ENCODE measurements around the gene RIOK1.

RIOK1 gene

GRCh38 chr6:7431313-7431673 is 41.7 kb downstream of the RIOK1 start:
- Histone ChIP-seq H3K9me3 (ENCODE audit: low read depth, low read length) (no peaks in the 10 kb centered on the region), H3K36me3 (ENCODE audit: insufficient read depth, low read length) (no peaks in the 10 kb centered on the region), H3K9ac (ENCODE audit: insufficient read length) (no peak overlapping the region), H3K27ac (no peak overlapping the region), H3K4me3 (no peak overlapping the region)
- DNase-seq (ENCODE audit: low read depth, low spot score): no peak
- TF ChIP-seq POLR2AphosphoS5 (IDR thresholded peaks at IDR 0.05; ENCODE audit: borderline replicate concordance, low read depth, low read length): no peak
- TF ChIP-seq EZH2 (IDR thresholded peaks at IDR 0.05): no peak
- no peak for TF ChIP-seq FOXP2 (optimal IDR thresholded peaks at IDR 0.05; ENCODE audit: control extremely low read depth, extremely low read length, insufficient read depth)

- H3K36me3 ChIP-seq (ENCODE audit: insufficient read depth, low read length): no peaks in the 10 kb centered on the region
- H3K9ac ChIP-seq (ENCODE audit: insufficient read length): no peak overlapping the region
- H3K4me3 ChIP-seq: no peak overlapping the region
- H3K9me3 ChIP-seq (ENCODE audit: low read depth, low read length): no peaks in the 10 kb centered on the region
- no peak overlapping the region for H3K27ac ChIP-seq
- no peak for DNase-seq (ENCODE audit: low read depth, low spot score)
- TF ChIP-seq POLR2AphosphoS5 (IDR thresholded peaks at IDR 0.05; ENCODE audit: borderline replicate concordance, low read depth, low read length): no peak
- no peak for TF ChIP-seq FOXP2 (optimal IDR thresholded peaks at IDR 0.05; ENCODE audit: control extremely low read depth, extremely low read length, insufficient read depth)
- TF ChIP-seq EZH2 (IDR thresholded peaks at IDR 0.05): no peak
Measured at GRCh38 chr6:7431674-7432390, 42.2 kb downstream of the RIOK1 start.

- no peak overlapping the region for H3K4me3 ChIP-seq
- no peak for TF ChIP-seq POLR2AphosphoS5 (IDR thresholded peaks at IDR 0.05; ENCODE audit: borderline replicate concordance, low read depth, low read length)
- no peak for TF ChIP-seq EZH2 (IDR thresholded peaks at IDR 0.05)
- TF ChIP-seq FOXP2 (optimal IDR thresholded peaks at IDR 0.05; ENCODE audit: control extremely low read depth, extremely low read length, insufficient read depth): no peak
- H3K9ac ChIP-seq (ENCODE audit: insufficient read length): no peak overlapping the region
- no peaks in the 10 kb centered on the region for H3K36me3 ChIP-seq (ENCODE audit: insufficient read depth, low read length)
- no peak overlapping the region for H3K27ac ChIP-seq
- no peaks in the 10 kb centered on the region for H3K9me3 ChIP-seq (ENCODE audit: low read depth, low read length)
- DNase-seq (ENCODE audit: low read depth, low spot score): no peak
Measured at GRCh38 chr6:7432391-7433120, 42.9 kb downstream of the RIOK1 start.

GRCh38 chr6:7433121-7433617 is 43.6 kb downstream of the RIOK1 start:
- no peak for TF ChIP-seq POLR2AphosphoS5 (IDR thresholded peaks at IDR 0.05; ENCODE audit: borderline replicate concordance, low read depth, low read length)
- no peak for TF ChIP-seq EZH2 (IDR thresholded peaks at IDR 0.05)
- TF ChIP-seq FOXP2 (optimal IDR thresholded peaks at IDR 0.05; ENCODE audit: control extremely low read depth, extremely low read length, insufficient read depth): no peak
- Histone ChIP-seq H3K9me3 (ENCODE audit: low read depth, low read length) (no peaks in the 10 kb centered on the region), H3K27ac (no peak overlapping the region), H3K4me3 (no peak overlapping the region), H3K9ac (ENCODE audit: insufficient read length) (no peak overlapping the region), H3K36me3 (ENCODE audit: insufficient read depth, low read length) (no peaks in the 10 kb centered on the region)
- DNase-seq (ENCODE audit: low read depth, low spot score): no peak

GRCh38 chr6:7434672-7435071 is 45.1 kb downstream of the RIOK1 start:
- H3K4me3 ChIP-seq: no peak overlapping the region
- H3K36me3 ChIP-seq (ENCODE audit: insufficient read depth, low read length): no peaks in the 10 kb centered on the region
- no peak overlapping the region for H3K9ac ChIP-seq (ENCODE audit: insufficient read length)
- no peak overlapping the region for H3K27ac ChIP-seq
- TF ChIP-seq POLR2AphosphoS5 (IDR thresholded peaks at IDR 0.05; ENCODE audit: borderline replicate concordance, low read depth, low read length) (no peak), FOXP2 (optimal IDR thresholded peaks at IDR 0.05; ENCODE audit: control extremely low read depth, extremely low read length, insufficient read depth) (no peak), EZH2 (IDR thresholded peaks at IDR 0.05) (no peak)
- H3K9me3 ChIP-seq (ENCODE audit: low read depth, low read length): no peaks in the 10 kb centered on the region
- DNase-seq (ENCODE audit: low read depth, low spot score): no peak

DNA sequence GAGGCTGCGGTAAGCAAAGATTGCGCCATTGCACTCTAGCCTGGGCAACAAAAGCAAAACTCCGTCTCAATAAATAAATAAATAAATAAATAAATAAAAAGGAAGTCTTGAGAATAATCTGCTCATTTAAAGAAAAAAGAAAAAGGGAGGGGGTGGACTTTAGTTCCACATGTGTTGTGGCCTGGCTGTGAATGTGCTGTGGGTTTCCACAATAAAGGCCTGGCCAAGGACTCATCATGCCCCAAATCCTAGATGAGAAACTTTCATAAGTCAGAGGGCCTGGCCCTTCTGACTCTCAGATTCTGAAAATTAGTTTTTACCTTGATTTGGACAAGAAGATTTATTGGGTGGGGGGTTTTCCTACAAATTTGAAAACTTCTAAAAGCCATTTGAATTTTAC is 48.4 kb downstream of the RIOK1 start:
- TF ChIP-seq POLR2AphosphoS5 (IDR thresholded peaks at IDR 0.05; ENCODE audit: borderline replicate concordance, low read depth, low read length) (no peak), FOXP2 (optimal IDR thresholded peaks at IDR 0.05; ENCODE audit: control extremely low read depth, extremely low read length, insufficient read depth) (no peak), EZH2 (IDR thresholded peaks at IDR 0.05) (no peak)
- H3K4me3 ChIP-seq: no peak overlapping the region
- H3K36me3 ChIP-seq (ENCODE audit: insufficient read depth, low read length): no peaks in the 10 kb centered on the region
- H3K9ac ChIP-seq (ENCODE audit: insufficient read length): no peak overlapping the region
- no peak overlapping the region for H3K27ac ChIP-seq
- no peaks in the 10 kb centered on the region for H3K9me3 ChIP-seq (ENCODE audit: low read depth, low read length)
- no peak for DNase-seq (ENCODE audit: low read depth, low spot score)

DNA sequence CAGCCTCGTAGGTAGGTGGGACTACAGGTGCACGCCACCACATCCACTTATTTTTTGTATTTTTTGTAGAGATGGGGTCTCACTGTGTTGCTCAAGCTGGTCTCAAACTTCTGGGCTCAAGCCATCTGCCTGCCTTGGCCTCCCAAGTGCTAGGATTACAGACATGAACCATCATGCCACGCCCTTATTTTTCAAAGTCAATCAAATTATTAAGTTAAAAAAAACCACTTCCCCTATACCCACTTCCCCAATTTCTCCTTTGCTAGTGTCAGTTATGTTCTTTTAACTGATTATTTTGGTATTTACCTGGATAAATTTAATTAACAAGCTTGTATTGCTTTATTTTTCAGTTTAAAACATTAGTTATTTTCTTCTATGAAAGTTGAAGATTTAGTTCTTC is 49.6 kb downstream of the RIOK1 start:
- H3K4me3 ChIP-seq: no peak overlapping the region
- DNase-seq (ENCODE audit: low read depth, low spot score): no peak
- TF ChIP-seq POLR2AphosphoS5 (IDR thresholded peaks at IDR 0.05; ENCODE audit: borderline replicate concordance, low read depth, low read length) (no peak), FOXP2 (optimal IDR thresholded peaks at IDR 0.05; ENCODE audit: control extremely low read depth, extremely low read length, insufficient read depth) (no peak), EZH2 (IDR thresholded peaks at IDR 0.05) (no peak)
- H3K36me3 ChIP-seq (ENCODE audit: insufficient read depth, low read length): no peaks in the 10 kb centered on the region
- no peak overlapping the region for H3K27ac ChIP-seq
- no peak overlapping the region for H3K9ac ChIP-seq (ENCODE audit: insufficient read length)
- H3K9me3 ChIP-seq (ENCODE audit: low read depth, low read length): no peaks in the 10 kb centered on the region

GRCh38 chr6:7440476-7440875 is 50.9 kb downstream of the RIOK1 start:
- Histone ChIP-seq H3K27ac (no peak overlapping the region), H3K9me3 (ENCODE audit: low read depth, low read length) (no peaks in the 10 kb centered on the region)

More at GRCh38 chr6:7440476-7440875, 50.9 kb downstream of the RIOK1 start:
- no peak for TF ChIP-seq EZH2 (IDR thresholded peaks at IDR 0.05)
- TF ChIP-seq FOXP2 (optimal IDR thresholded peaks at IDR 0.05; ENCODE audit: control extremely low read depth, extremely low read length, insufficient read depth): no peak
- TF ChIP-seq POLR2AphosphoS5 (IDR thresholded peaks at IDR 0.05; ENCODE audit: borderline replicate concordance, low read depth, low read length): no peak
- no peak for DNase-seq (ENCODE audit: low read depth, low spot score)
- H3K4me3 ChIP-seq: no peak overlapping the region
- no peak overlapping the region for H3K9ac ChIP-seq (ENCODE audit: insufficient read length)
- H3K36me3 ChIP-seq (ENCODE audit: insufficient read depth, low read length): no peaks in the 10 kb centered on the region
